Mucosa of descending colon (tissue), 3 donors: ENCODE results near the gene RABGEF1. TPM values are rescaled to one million over a fixed set of nuclear protein-coding genes. Genes with fewer than 3 reads are reported as not detected.

Experiments
- ATAC-seq: fragments of 200-7000 bp; cut with Tn5 transposase; one replicate; pipeline ENCODE4 v1.9.1; 2020; ENCODE audit warnings: mild to moderate bottlenecking, moderate library complexity
- DNase-seq, 3 donors: peaks; one replicate each; pipeline ENCODE4 v3.0.0-alpha.2; 2020
- H3K36me3 ChIP-seq: fragments of 200-600 bp; one replicate; pipeline ENCODE4 v1.8.0; 2021; ENCODE audit warnings: low read depth, mild to moderate bottlenecking
- H3K4me1 ChIP-seq: fragments of 200-600 bp; one replicate; pipeline ENCODE4 v1.8.0; 2021; ENCODE audit warnings: low read depth, mild to moderate bottlenecking
- H3K4me3 ChIP-seq: fragments of 200-600 bp; one replicate; pipeline ENCODE4 v1.8.0; 2021; ENCODE audit warnings: mild to moderate bottlenecking
- H3K9me3 ChIP-seq: fragments of 200-600 bp; one replicate; pipeline ENCODE4 v1.8.0; 2021; ENCODE audit warnings: mild to moderate bottlenecking
- intact Hi-C, 2 donors: fragments of 100-400 bp; cut with DNase I in 1 of 2; cut with micrococcal nuclease in 1 of 2; formaldehyde crosslinking; loops; one replicate each; pipeline versions ENCODE4 v1.11.0 to v1.11.1; 2022; cut with DNase I, micrococcal nuclease
- total RNA-seq, 3 donors: library from RNA; stranded (reverse); fragmentation: NEBNext Ultra II Directional in 2 of 3; extraction: Animal tissue kit (Norgen Biotek cat#: 25700) in 2 of 3; gene quantifications; one replicate each; pipeline versions ENCODE4 v1.2.1 to v1.2.4, GENCODE V29; 2021 to 2023
- TF ChIP-seq, protein P1 (sequence below): fragments of 200-600 bp; IDR thresholded peaks from one replicate; pipeline ENCODE4 v1.8.0; 2022; ENCODE audit warnings: antibody characterized with exemption, mild to moderate bottlenecking
- donor health status: DM: no; HTN: no; CAD: no; lungs with moderate emphysema.
- donor health status: DM: no; HTN: no; CAD: no.
- donor health status: DM: no; HTN: yes; CAD: no.

Gene RABGEF1
- total RNA-seq, 3 donors from 2014 or later = 25.0 to 31.7 (median 26.9) TPM

DNA sequence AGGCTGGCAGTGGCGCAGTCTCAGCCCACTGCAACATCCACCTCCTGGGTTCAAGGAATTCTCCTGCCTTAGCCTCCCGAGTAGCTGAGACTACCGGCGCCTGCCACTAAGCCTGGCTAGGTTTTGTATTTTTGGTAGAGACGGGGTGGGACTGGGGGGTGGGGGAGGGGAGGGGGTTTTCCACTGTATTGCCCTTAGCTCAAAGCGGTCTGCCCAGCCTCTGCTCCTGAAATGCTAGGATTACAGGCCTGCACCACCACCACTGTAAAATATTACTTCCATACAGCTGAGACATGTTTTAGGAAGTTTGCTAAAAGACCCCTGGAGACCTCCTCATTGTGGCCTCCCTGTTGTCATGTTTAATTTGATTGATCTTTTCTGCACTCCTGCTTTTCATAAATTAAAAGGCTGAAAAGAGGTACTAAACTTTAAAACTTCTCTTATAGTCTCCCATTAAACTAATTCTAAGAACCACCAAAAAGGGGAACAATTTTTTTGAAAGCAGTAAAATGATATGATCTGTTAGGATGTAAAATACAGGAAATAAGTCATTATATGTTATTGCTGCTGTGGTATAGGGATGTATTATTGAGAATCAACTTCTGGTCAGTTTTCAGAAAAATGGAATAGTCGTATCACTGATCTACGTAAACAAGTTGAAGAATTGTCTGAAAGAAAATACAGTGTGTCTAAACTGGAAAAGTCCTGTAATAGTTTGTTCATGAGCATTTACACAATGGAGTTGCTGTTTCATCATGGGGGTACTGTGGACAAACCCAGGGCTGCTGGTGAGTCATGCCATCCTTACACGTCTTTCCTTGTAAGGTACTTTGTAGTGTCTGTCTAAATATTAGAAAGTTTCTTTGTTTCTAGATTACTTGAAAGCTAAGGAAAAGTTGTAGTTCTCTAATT lies 107.6 kb downstream of the RABGEF1 start:
- TF ChIP-seq, protein P1, sequence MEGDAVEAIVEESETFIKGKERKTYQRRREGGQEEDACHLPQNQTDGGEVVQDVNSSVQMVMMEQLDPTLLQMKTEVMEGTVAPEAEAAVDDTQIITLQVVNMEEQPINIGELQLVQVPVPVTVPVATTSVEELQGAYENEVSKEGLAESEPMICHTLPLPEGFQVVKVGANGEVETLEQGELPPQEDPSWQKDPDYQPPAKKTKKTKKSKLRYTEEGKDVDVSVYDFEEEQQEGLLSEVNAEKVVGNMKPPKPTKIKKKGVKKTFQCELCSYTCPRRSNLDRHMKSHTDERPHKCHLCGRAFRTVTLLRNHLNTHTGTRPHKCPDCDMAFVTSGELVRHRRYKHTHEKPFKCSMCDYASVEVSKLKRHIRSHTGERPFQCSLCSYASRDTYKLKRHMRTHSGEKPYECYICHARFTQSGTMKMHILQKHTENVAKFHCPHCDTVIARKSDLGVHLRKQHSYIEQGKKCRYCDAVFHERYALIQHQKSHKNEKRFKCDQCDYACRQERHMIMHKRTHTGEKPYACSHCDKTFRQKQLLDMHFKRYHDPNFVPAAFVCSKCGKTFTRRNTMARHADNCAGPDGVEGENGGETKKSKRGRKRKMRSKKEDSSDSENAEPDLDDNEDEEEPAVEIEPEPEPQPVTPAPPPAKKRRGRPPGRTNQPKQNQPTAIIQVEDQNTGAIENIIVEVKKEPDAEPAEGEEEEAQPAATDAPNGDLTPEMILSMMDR = no peak
- Histone ChIP-seq H3K4me3 (no peak overlapping the region), H3K36me3 (no peaks in the 10 kb centered on the region), H3K4me1 (peaks cover 13% of the 10 kb centered on the region), H3K9me3 (no peaks in the 10 kb centered on the region)
- ATAC-seq (no peak), DNase-seq (no peak)
- intact Hi-C loops = no loop called here

DNA sequence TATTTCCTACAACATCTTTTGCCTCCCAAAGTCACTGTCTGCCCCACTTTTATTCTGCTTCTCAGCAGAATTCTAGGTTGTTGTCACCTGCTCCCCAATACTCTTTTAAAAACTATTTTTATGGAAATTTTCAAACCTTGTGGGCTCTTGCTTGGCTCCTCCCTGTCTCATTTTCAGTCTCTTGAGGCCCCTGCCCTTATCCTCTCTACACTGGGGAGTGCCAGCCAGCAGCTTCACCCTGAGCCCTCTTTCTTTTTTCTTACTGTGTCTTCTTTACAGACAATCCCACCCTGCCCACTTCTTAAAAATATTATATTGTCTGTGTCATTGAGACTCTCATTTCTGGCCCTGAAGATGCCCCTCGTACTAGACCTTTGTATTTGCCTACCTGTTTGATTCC lies 118.8 kb downstream of the RABGEF1 start:
- Histone ChIP-seq H3K4me1 (no peaks in the 10 kb centered on the region), H3K36me3 (no peaks in the 10 kb centered on the region), H3K4me3 (no peak overlapping the region), H3K9me3 (no peaks in the 10 kb centered on the region)
- TF ChIP-seq, protein P1 = no peak
- no peak for DNase-seq
- intact Hi-C loops = no loop called here
- no peak for ATAC-seq

DNA sequence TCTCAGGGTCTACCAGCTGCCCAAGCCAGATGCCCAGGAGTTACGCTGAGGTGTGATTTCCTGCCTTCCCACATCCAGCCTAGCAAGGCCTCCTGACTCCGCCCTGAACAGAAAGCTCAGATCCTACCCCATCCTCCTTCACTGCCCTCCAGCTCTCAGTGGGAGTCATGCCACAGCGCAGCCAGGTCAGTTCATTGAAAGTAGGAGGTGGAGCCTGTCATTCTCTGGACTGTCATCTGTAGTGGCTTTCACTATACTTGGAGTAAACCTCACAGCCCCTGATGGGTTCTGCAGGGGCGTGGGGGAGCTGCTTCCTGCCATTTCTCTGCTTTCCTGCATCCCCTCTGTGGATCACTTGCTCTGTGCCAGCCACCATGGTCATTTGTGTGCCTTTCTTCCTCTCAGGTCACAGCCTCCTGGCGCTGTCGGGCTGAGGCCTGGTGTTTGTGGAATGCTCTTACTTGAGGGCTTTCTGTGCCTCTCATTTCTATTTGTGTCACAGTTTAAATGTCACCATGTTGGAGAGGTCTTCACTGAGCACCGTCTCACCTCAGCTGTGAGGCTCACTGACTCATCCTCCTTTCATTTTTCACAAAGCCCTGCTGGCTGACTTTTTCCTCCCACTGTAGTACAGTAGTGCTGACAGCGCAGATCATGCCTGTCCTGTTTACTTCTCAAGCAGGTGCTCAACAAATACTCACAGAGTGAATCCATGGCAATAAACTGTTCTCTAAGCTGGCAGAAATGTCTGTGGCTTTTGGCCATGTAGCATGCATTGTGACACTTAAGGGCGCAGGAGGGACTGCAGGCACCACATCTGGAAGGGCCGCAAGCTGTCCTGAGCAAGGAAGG lies 119.5 kb downstream of the RABGEF1 start:
- H3K9me3 ChIP-seq = no peaks in the 10 kb centered on the region
- no peak overlapping the region for H3K4me3 ChIP-seq
- H3K4me1 ChIP-seq = no peaks in the 10 kb centered on the region
- ATAC-seq (no peak), DNase-seq (no peak)
- intact Hi-C loops = no loop called here
- no peaks in the 10 kb centered on the region for H3K36me3 ChIP-seq
- TF ChIP-seq, protein P1 = no peak

DNA sequence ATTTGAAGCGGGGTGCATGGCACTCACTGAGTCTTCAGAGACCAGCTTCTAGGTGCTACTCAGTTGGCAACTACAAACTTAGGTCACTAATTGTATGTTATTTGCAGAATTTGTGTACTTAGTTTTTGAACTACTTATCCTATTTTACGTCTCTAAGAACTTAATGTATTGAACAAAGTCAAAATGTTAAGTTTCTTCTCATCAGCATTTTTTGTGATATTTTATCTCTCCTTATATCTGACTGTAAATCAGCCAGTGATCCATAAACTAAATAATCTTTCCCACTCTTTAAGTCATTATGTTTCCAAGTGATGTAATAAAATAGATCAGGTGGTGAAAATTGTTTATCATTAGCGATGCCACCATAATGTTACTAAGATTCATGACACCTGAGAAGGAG lies 120.2 kb downstream of the RABGEF1 start:
- Histone ChIP-seq H3K9me3 (no peaks in the 10 kb centered on the region), H3K4me1 (no peaks in the 10 kb centered on the region), H3K36me3 (no peaks in the 10 kb centered on the region), H3K4me3 (no peak overlapping the region)
- no peak for ATAC-seq
- DNase-seq = no peak
- intact Hi-C loops = no loop called here
- TF ChIP-seq, protein P1 = no peak

Other genes with a start within 250 kb of the RABGEF1 start
- 10 to 100 TPM in 1 of 3 donors, 1 to 10 TPM in 2; 7.4 to 24.8 (median 8.5) TPM for gene KCTD7, start 111.9 kb upstream of the RABGEF1 start, total RNA-seq
- gene TMEM248, start 180.5 kb downstream of the RABGEF1 start, total RNA-seq = 100 to 1,000 TPM; 101 to 130 (median 111) TPM